Endodermal cell (in vitro differentiated cells): ENCODE results near the gene TM4SF18. TPM values are rescaled to one million over a fixed set of nuclear protein-coding genes. Genes with fewer than 3 reads are reported as not detected.
"Not testable (repeated sequence)": the region's sequence is repeated elsewhere in the genome, so short reads cannot be mapped to it uniquely, and the experiment has no call there.

Source experiments
- DNase-seq: peaks from one replicate; pipeline ENCODE4 v3.0.0-alpha.2; 2017
- H3K27ac ChIP-seq: 2 replicates; pipeline ENCODE4 v1.5.1; 2013; ENCODE audit warnings: mild to moderate bottlenecking, low read depth, low read length, moderate library complexity
- H3K27me3 ChIP-seq: 2 replicates; pipeline ENCODE4 v1.6.1; 2013; ENCODE audit warnings: mild to moderate bottlenecking, low read length, moderate library complexity; ENCODE audit not compliant: insufficient read depth, control insufficient read depth, poor library complexity, severe bottlenecking
- H3K36me3 ChIP-seq: 2 replicates; pipeline ENCODE4 v1.7.0; 2013; ENCODE audit warnings: mild to moderate bottlenecking, low read length, moderate library complexity; ENCODE audit not compliant: control insufficient read depth, insufficient read depth
- H3K4me1 ChIP-seq: one replicate; pipeline ENCODE4 v1.7.0; 2013; ENCODE audit warnings: low read length; ENCODE audit not compliant: control insufficient read depth, insufficient read depth
- H3K4me3 ChIP-seq: 2 replicates; pipeline ENCODE4 v1.5.1; 2013; ENCODE audit warnings: mild to moderate bottlenecking, low read length, moderate library complexity
- H3K9ac ChIP-seq: 2 replicates; pipeline ENCODE4 v1.6.1; 2013; ENCODE audit warnings: mild to moderate bottlenecking, low read length, moderate library complexity; ENCODE audit not compliant: poor library complexity, severe bottlenecking; ENCODE audit errors: extremely low read depth
- H3K9me3 ChIP-seq: 2 replicates; pipeline ENCODE4 v1.6.1; 2013; ENCODE audit warnings: mild to moderate bottlenecking, low read length, moderate library complexity; ENCODE audit not compliant: control insufficient read depth
- H3K27ac Mint-ChIP-seq: 2 replicates; pipeline ENCODE4 v1.8.0; 2020; ENCODE audit warnings: mixed read lengths
- H3K27me3 Mint-ChIP-seq: 2 replicates; pipeline ENCODE4 v1.8.0; 2021; ENCODE audit warnings: mild to moderate bottlenecking, mixed read lengths; ENCODE audit not compliant: insufficient read depth
- H3K36me3 Mint-ChIP-seq: 2 replicates; pipeline ENCODE4 v1.8.0; 2020; ENCODE audit warnings: low read depth, mixed read lengths
- H3K4me1 Mint-ChIP-seq: 2 replicates; pipeline ENCODE4 v1.8.0; 2020; ENCODE audit warnings: mixed read lengths
- H3K4me3 Mint-ChIP-seq: 2 replicates; pipeline ENCODE4 v1.8.0; 2020; ENCODE audit warnings: mild to moderate bottlenecking, moderate library complexity, mixed read lengths
- H3K9me3 Mint-ChIP-seq: 2 replicates; pipeline ENCODE4 v1.8.0; 2020; ENCODE audit warnings: mild to moderate bottlenecking, mixed read lengths
- CTCF ChIP-seq: fragments of 200-600 bp; sonication (generic); conservative IDR thresholded peaks from 2 replicates; pipeline ENCODE4 v1.5.0; 2021; ENCODE audit warnings: antibody characterized with exemption, mild to moderate bottlenecking
- WGBS, 2 experiments: methylation state at CpG; one replicate each; pipeline versions ENCODE4 v1.1.5 to v1.1.7; 2013; ENCODE audit warnings: missing lambda C conversion rate in 2 of 2, mixed read lengths in 1 of 2; ENCODE audit not compliant: insufficient coverage in 1 of 2, insufficient read length in 1 of 2; 5-methylcytosine and 5-hydroxymethylcytosine counted together
- total RNA-seq, 2 donors: library from RNA; stranded (reverse); fragmentation: NEBNext Ultra II Directional in 1 of 2; extraction: Animal tissue kit (Norgen Biotek cat#: 25700) in 1 of 2; gene quantifications; 2 replicates in 1 of 2; 3 replicates in 1 of 2; pipeline ENCODE4 v1.2.1, GENCODE V29; 2021

TM4SF18 gene
- total RNA-seq, 2 donors from 2014 or later = 0.58 to 0.62 TPM

- Mint-ChIP-seq H3K4me1 (no peaks in the 10 kb centered on the region), H3K36me3 (no peaks in the 10 kb centered on the region), H3K27ac (no peak overlapping the region), H3K4me3 (no peak overlapping the region), H3K9me3 (no peaks in the 10 kb centered on the region), H3K27me3 (no peaks in the 10 kb centered on the region)
- Histone ChIP-seq H3K4me3 (no peak overlapping the region), H3K27me3 (no peaks in the 10 kb centered on the region), H3K9me3 (no peaks in the 10 kb centered on the region), H3K9ac (no peak overlapping the region), H3K36me3 (no peaks in the 10 kb centered on the region), H3K27ac (no peak overlapping the region), H3K4me1 (peaks cover 4% of the 10 kb centered on the region)
- 57 to 58% methylated on average over 3 to 5 of the region's 5 CpGs for WGBS, 2 experiments
- no peak for TF ChIP-seq CTCF
- DNase-seq = peak; percentile 90
Measured at GRCh38 chr3:149339931-149340309, 6.5 kb upstream of the TM4SF18 start.

- not testable (repeated sequence) for DNase-seq, H3K27ac ChIP-seq, H3K4me3 Mint-ChIP-seq, H3K9ac ChIP-seq, H3K27me3 ChIP-seq, H3K4me3 ChIP-seq, H3K36me3 Mint-ChIP-seq, H3K9me3 ChIP-seq, H3K4me1 ChIP-seq, H3K9me3 Mint-ChIP-seq, H3K36me3 ChIP-seq, H3K27ac Mint-ChIP-seq, H3K27me3 Mint-ChIP-seq
- 100% methylated on average over 1 of the region's 1 CpG; no CpG with 5 or more reads in 1 of the 2 experiments for WGBS, 2 experiments
- peaks cover 13% of the 10 kb centered on the region for H3K4me1 Mint-ChIP-seq
Measured at GRCh38 chr3:149337486-149337885, 4.0 kb upstream of the TM4SF18 start.

GRCh38 chr3:149336925-149337324 is 3.5 kb upstream of the TM4SF18 start:
- peaks cover 13% of the 10 kb centered on the region for H3K4me1 Mint-ChIP-seq

More at GRCh38 chr3:149336925-149337324, 3.5 kb upstream of the TM4SF18 start:
- H3K9me3 Mint-ChIP-seq = no peaks in the 10 kb centered on the region
- Histone ChIP-seq H3K9me3 (no peaks in the 10 kb centered on the region), H3K27ac (no peak overlapping the region), H3K36me3 (no peaks in the 10 kb centered on the region), H3K4me1 (peaks cover 7% of the 10 kb centered on the region), H3K9ac (no peak overlapping the region), H3K4me3 (no peak overlapping the region), H3K27me3 (no peaks in the 10 kb centered on the region)
- H3K4me3 Mint-ChIP-seq = no peak overlapping the region
- no peak overlapping the region for H3K27ac Mint-ChIP-seq
- no peaks in the 10 kb centered on the region for H3K27me3 Mint-ChIP-seq
- TF ChIP-seq CTCF = no peak
- H3K36me3 Mint-ChIP-seq = no peaks in the 10 kb centered on the region
- no peak for DNase-seq
